IMR-90 (cell line): Measurements from ENCODE around the gene CD68.

Source experiments
- CHD1 ChIP-seq: IDR thresholded peaks from 2 replicates; pipeline ENCODE4 v1.6.1; 2012; ENCODE audit warnings: low read depth, low read length, improper control_type of control experiment
- ELK1 ChIP-seq: fragments of 150-350 bp; IDR thresholded peaks from 2 replicates; pipeline ENCODE4 v1.6.1; 2016; ENCODE audit warnings: low read depth, mild to moderate bottlenecking, low read length, moderate library complexity, borderline replicate concordance
- FOS ChIP-seq: fragments of 150-350 bp; IDR thresholded peaks from 2 replicates; pipeline ENCODE4 v1.6.1; 2016; ENCODE audit warnings: low read depth, low read length
- MXI1 ChIP-seq: IDR thresholded peaks from 2 replicates; pipeline ENCODE4 v1.6.1; 2012; ENCODE audit warnings: low read depth, mild to moderate bottlenecking, low read length, moderate library complexity, borderline replicate concordance
- NFE2L2 ChIP-seq: fragments of 150-350 bp; IDR thresholded peaks from 2 replicates; pipeline ENCODE4 v1.6.1; 2016; ENCODE audit warnings: low read depth, mild to moderate bottlenecking, low read length
- POLR2A ChIP-seq: IDR thresholded peaks from 2 replicates; pipeline ENCODE4 v1.6.1; 2012; ENCODE audit warnings: mild to moderate bottlenecking, low read depth, low read length
- RAD21 ChIP-seq: IDR thresholded peaks from 2 replicates; pipeline ENCODE4 v1.6.1; 2012; ENCODE audit warnings: low read length, improper control_type of control experiment
- RFX5 ChIP-seq: IDR thresholded peaks from 2 replicates; pipeline ENCODE4 v1.8.0; 2012; ENCODE audit warnings: low read depth, mild to moderate bottlenecking, low read length, moderate library complexity
- SMC3 ChIP-seq: fragments of 150-350 bp; IDR thresholded peaks from 2 replicates; pipeline ENCODE4 v1.6.1; 2016; ENCODE audit warnings: low read depth, mild to moderate bottlenecking, antibody characterized with exemption, low read length, moderate library complexity
- TF ChIP-seq, protein P1 (sequence below): conservative IDR thresholded peaks from 2 replicates; pipeline ENCODE4 v1.5.1; 2012; ENCODE audit warnings: mild to moderate bottlenecking, low read depth, low read length, improper control_type of control experiment

- TF ChIP-seq, protein P1, sequence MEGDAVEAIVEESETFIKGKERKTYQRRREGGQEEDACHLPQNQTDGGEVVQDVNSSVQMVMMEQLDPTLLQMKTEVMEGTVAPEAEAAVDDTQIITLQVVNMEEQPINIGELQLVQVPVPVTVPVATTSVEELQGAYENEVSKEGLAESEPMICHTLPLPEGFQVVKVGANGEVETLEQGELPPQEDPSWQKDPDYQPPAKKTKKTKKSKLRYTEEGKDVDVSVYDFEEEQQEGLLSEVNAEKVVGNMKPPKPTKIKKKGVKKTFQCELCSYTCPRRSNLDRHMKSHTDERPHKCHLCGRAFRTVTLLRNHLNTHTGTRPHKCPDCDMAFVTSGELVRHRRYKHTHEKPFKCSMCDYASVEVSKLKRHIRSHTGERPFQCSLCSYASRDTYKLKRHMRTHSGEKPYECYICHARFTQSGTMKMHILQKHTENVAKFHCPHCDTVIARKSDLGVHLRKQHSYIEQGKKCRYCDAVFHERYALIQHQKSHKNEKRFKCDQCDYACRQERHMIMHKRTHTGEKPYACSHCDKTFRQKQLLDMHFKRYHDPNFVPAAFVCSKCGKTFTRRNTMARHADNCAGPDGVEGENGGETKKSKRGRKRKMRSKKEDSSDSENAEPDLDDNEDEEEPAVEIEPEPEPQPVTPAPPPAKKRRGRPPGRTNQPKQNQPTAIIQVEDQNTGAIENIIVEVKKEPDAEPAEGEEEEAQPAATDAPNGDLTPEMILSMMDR: no peak
- TF ChIP-seq RFX5: no peak
- peak; percentile 94 for TF ChIP-seq POLR2A
- TF ChIP-seq MXI1: peak; percentile 86; the same call in 1 of the 2 replicates
- no peak; the same call in 1 of the 2 replicates for TF ChIP-seq RAD21
- no peak; the same call in 1 of the 2 replicates for TF ChIP-seq NFE2L2
- TF ChIP-seq CHD1: no peak
- TF ChIP-seq ELK1: no peak
- 0 out of 2 replicates have a peak, but pooled peaks have one; percentile 9 for TF ChIP-seq SMC3
- peak; percentile 30; the same call in 1 of the 2 replicates for TF ChIP-seq FOS
Measured at GRCh38 chr17:7579001-7579833, at the start of gene CD68.
